HG03439 (cell line): ENCODE measurements around the gene OR13C4.
"Not testable (repeated sequence)": the region's sequence is repeated elsewhere in the genome, so short reads cannot be mapped to it uniquely, and the experiment has no call there.

Experiments used
- ATAC-seq: cut with Tn5 transposase; IDR thresholded peaks from one replicate; pipeline ENCODE4 v1.9.1; 2021; ENCODE audit warnings: mild to moderate bottlenecking, moderate library complexity; ENCODE audit not compliant: unreplicated experiment

OR13C4 gene

DNA sequence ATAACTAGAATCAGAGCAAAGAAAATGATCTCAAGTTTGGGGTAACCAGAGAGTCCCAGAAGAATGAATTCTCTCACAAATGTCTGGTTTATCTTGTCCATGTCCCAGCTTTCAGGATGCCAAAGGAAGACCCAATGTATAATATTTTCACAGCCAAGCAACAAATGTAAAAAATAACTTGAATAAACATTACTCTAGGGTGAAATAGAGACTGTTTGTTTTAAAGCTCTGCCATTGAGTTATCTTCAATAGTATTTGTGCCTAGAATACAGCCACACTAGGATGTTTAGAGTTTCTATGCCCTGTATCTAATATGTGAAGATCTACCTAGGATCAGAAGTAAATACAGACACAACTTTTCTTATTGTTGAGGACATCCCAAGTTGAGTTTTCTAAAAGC is at the start of gene OR13C4:
TSS of gene OR13C4 (minus strand) at position 101 of the 400 bp plus-strand sequence. CDS start at position 101, 0 bp downstream.
- ATAC-seq, result no peak

DNA sequence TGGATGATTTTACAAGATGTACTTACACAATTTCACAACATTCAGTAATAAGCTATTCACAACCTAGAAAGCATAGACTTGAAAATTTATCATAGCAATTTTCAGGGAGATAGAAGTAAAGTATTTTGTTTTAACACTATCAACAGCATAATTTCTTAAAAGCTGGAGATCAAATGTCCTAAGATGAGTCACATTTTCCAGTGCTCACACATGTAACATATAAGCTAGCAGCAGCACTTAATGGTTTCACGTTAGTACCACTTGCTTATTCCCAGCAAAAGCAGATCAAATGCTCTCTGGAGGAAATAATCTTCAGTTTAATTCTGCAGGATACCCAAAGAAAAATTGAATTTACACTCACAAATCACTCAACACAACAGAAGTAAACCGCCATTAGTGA is 48.4 kb upstream of the OR13C4 start:
- ATAC-seq, result no peak

DNA sequence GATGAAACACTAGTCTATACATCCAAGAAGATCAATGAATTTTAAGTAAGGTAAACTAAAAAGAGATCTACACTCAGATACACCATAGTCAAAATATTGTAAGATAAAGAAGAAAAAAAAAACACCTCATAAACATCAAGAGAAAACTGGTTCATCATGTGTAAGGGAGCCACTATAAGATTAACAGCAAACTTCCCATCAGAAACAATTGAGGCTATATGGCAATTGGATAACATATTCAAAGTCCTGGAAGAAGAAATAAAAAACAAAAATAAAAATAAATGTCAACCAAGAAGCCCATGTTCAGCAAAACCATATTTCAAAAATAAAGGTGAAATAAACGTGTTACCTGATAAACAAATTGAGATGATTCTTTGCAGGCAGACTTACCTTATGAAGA is 45.6 kb upstream of the OR13C4 start:
- no peak for ATAC-seq

DNA sequence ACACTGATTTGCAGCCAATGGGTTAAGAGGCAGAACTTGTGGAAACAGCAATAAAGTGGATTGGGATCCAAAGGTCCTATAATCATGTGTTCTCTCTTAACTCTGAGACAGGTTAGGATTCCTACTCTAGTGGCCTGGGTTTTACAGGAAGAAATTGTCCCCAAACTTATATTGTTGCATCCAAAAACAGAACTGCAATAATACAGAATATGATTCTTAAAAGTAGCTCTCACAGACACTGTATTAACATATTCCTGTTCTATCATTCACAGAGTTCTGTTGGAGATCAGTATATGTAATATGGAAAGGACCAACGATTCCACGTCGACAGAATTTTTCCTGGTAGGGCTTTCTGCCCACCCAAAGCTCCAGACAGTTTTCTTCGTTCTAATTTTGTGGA is 41.9 kb upstream of the OR13C4 start, which contains the start of gene OR13C8:
TSS of gene OR13C8 (plus strand) at position 301 of the 400 bp plus-strand sequence. CDS start at position 301, 0 bp downstream.
- no peak for ATAC-seq

- no peak for ATAC-seq
Measured at GRCh38 chr9:104564358-104564757, 37.3 kb upstream of the OR13C4 start.

DNA sequence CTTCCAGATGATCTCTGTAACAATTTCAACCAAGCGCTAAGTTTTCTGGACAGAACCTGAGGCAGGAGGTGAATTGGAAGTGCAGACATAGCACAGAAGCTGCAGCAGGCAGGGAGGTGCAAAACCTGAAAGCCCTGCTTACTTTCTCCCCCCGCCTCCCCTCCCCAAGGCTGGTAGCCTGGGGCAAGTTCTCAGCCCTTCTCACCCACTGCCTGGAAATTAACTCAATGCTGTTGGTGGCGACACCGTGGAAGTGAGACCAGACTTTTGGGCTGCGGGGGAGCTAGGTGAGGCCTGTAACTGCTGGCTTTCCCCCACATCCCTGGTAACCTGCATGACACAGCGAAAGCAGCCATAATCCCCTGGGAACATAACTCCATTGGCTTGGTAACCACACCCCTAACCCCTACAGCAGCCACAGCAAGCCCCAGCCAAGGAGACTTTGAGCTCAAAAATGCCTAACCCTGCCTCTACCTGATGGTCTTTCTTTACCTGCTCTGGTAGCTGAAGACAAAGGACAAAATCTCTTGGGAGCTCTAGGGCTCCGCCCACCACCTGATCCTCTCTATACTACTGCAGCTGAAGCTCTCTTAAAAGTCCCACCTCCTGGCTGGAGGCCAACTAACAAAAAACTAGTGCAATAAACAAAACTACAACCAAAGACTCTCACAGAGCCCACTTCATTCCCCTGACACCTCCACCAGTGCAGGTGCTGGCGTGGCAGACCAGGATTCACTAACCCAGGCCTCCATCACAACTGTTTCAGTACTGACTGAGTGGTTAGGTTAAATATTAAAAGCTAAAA is 30.0 kb upstream of the OR13C4 start:
- ATAC-seq, result no peak

DNA sequence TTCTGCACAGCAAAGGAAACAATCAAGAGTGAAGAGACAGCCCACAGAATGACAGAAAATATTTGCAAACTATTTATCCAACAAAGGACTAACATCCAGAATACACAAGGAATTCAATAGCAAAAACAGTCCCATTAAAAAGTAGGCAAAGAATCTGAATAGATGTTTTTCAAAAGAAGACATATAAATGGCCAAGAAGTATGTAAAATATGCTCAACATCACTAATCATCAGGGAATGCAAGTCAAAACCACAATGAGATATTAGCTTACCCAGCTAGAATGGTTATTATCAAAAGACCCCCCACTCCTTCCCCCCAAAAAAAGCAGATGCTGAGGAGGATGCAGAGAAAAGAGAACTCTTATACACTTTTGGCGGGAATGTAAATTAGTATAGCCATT is 28.5 kb upstream of the OR13C4 start:
- ATAC-seq, result no peak

DNA sequence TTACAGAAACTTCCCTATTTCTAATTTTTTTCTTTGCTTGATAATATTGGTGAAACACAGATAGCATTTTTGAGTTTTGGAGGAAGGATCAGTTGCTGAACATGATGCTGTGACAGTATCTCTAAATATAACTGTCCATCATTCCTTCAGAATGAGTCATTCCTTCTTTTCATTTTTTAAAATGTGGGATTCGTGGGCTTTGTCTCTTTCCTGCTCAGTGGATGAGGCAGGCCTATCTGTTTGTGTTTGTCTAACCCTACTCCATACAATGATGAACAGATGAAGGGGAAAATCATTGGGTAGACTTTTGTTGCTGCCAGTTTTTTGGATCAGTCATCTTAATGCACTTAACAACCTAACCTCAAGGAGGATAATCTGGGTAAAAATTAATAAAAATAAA is 26.3 kb upstream of the OR13C4 start:
- ATAC-seq, result no peak

DNA sequence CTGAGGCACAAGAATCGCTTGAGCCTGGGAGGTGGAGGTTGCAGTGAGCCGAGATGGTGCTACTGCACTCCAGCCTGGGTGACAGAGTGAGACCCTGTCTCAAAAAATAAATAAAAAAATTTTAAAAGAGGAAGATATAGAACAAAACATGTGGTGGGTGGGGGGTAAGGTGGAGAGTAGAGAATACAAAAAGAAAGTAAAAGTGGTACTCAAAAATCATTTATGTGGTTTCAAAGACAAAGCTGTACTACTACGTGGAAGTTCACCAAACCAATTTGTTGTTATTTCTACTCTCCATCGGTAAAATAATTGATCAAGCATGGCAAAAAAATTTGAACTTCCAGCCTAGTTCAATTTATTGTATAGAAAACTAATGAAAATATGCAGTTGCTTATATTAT is 17.6 kb upstream of the OR13C4 start:
- ATAC-seq, result no peak

GRCh38 chr9:104539275-104539674 is 12.3 kb upstream of the OR13C4 start:
- no peak for ATAC-seq

DNA sequence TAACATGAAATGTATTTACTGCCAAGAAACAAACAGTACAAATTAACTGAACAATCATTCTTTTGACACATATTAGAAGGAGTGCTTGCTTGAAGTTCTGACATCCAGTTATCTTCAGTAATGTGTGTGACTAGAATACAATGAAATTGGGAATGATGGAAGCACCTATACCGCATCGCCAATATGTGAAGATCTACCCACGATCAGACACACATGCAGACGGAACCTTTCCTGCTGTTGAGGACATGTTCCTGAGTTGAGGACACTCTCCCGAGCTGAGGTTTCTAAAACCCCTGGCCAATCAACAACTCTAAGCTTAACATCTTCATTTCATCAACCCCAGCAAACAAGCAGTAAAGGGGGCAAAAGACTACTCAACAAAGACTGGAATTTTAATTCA is 9.7 kb upstream of the OR13C4 start, which contains the start of gene OR13C3:
TSS of gene OR13C3 (minus strand) at position 101 of the 400 bp plus-strand sequence. CDS start 133 bp downstream, outside the sequence.
- ATAC-seq, result no peak

DNA sequence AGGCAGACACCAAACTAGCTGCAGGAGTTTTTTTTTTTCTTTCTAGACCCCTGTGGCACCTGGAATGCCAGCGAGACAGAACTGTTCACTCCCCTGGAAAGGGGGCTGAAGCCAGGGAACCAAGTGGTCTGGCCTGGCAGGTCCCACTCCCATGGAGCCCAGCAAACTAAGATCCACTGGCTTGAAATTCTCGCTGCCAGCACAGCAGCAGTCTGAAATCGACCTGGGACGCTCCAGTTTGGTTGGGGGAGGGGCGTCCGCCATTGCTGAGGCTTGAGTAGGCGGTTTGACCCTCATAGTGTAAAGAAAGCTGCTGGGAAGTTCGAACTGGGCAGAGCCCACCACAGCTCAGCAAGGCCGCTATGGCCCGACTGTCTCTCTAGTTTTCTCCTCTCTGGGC is 6.8 kb downstream of the OR13C4 start:
- not testable (repeated sequence) for ATAC-seq

- no peak for ATAC-seq
Measured at GRCh38 chr9:104514901-104515300, 12.1 kb downstream of the OR13C4 start.

DNA sequence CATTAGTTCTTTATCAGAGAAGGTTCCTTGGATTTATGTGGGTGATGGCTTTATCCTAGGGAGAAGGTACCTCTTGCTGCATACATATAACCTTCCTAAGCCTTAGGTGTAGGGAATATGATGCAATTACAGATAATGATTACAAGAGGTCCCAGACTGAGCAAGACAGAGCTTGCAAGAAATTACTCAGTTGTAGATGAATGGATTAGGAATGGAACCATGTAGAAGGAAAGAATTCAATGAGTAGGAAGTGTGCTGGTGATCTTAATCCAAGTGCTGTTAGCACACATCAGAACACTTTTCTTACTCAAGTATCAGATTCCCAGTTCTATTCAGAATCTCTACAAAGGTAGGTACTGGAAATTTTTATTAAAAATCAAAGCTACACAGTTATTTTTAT is 20.4 kb downstream of the OR13C4 start:
- ATAC-seq, result no peak

DNA sequence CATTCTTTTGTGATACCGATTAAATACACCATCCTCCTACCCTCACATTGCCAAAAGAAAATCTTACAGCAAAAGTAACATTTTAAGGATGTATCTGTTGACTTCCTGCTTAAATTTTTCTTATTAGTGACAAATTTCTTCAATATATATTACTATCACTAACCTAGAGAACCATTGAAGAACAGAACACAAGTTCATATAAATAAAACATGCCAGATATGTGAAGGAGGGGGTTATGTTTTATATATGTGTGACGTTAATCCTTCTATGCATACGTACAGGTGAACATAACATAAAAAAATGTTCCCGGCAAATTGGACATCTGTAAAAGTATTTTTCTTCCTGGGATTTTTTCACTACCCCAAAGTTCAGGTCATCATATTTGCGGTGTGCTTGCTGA is 23.0 kb downstream of the OR13C4 start, which contains the start of gene OR13F1:
TSS of gene OR13F1 (plus strand) at position 301 of the 400 bp plus-strand sequence. CDS start at position 301, 0 bp downstream.
- ATAC-seq, result no peak

- no peak for ATAC-seq
Measured at GRCh38 chr9:104503440-104503839, 23.6 kb downstream of the OR13C4 start.

- ATAC-seq, result no peak
Measured at GRCh38 chr9:104494808-104495207, 32.2 kb downstream of the OR13C4 start.

GRCh38 chr9:104485014-104485413 is 42.0 kb downstream of the OR13C4 start:
- ATAC-seq, result no peak

DNA sequence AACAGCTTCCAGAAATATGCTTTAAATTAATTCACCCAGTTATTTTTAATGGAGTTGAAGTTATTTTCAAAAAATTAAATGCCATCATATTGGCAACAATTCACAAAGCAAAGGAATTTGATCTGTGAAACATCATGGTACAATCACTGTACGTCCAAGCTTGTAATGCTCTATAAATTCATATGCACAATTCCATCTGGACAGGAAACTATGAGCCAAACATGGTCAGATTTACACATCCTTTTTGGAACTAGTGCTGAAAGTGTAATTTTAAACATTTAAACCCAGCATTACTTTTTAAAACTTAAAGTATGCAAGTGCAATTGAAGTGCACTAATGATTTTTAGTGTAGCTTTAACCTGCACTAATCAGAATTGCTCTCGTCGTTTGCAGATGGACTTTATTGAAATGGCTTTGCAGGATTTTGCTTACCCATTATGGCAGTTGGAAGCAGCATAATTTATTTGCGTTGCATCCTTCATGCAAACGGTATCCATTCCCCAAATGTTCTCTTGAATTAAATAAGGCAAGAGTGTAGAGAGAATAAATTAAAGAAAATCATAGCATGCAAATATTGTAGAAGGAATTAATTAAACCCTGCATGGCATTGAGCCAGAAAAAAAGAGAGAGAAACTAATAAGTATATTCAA is 44.0 kb downstream of the OR13C4 start:
- no peak for ATAC-seq
